ENCODE results near the gene KLF11. TPM values are rescaled to one million over a fixed set of nuclear protein-coding genes. Genes with fewer than 3 reads are reported as not detected.

KLF11 gene
- total RNA-seq, 2 experiments from 2014 or later: 26.7 to 29.6 TPM

GRCh38 chr2:10019174-10019573 lies 24.2 kb upstream of the KLF11 start:
- ATAC-seq (ENCODE audit: poor library complexity): no peak
- TF ChIP-seq CTCF (IDR thresholded peaks at IDR 0.05): no peak
- DNase-seq: no peak
- H3K27ac ChIP-seq (ENCODE audit: low read depth in 1 of 2, low read length in 2 of 2): no peak overlapping the region
- ChIA-PET POLR2A (no interaction called here), CTCF (no interaction called here)
- H3K9me3 Mint-ChIP-seq: peaks cover 10% of the 10 kb centered on the region
- peaks cover 13% of the 10 kb centered on the region for H3K27me3 Mint-ChIP-seq
- no peak overlapping the region for H3K4me3 ChIP-seq (ENCODE audit: low read length)
- H3K4me1 Mint-ChIP-seq (ENCODE audit: low read depth): no peaks in the 10 kb centered on the region
- H3K4me1 ChIP-seq (ENCODE audit: insufficient read depth, low read length): no peaks in the 10 kb centered on the region
- H3K27ac Mint-ChIP-seq: no peak overlapping the region
- H3K36me3 ChIP-seq (ENCODE audit: insufficient read depth, low read length): no peaks in the 10 kb centered on the region
- no peak overlapping the region for H3K4me3 Mint-ChIP-seq
- no peaks in the 10 kb centered on the region for H3K27me3 ChIP-seq (ENCODE audit: control insufficient read depth in 1 of 2, insufficient read depth in 2 of 2, low read length in 2 of 2)
- intact Hi-C loops (cut with DNase I, micrococcal nuclease): no loop called here
- H3K36me3 Mint-ChIP-seq (ENCODE audit: low read depth): no peaks in the 10 kb centered on the region
- peaks cover 0 to 20% of the 10 kb centered on the region in 2 experiments for H3K9me3 ChIP-seq (ENCODE audit: control insufficient read depth in 1 of 2, insufficient read depth in 1 of 2, low read length in 2 of 2)

GRCh38 chr2:10019602-10020400 lies 23.5 kb upstream of the KLF11 start:
- peaks cover 0 to 20% of the 10 kb centered on the region in 2 experiments for H3K9me3 ChIP-seq (ENCODE audit: control insufficient read depth in 1 of 2, insufficient read depth in 1 of 2, low read length in 2 of 2)
- no peaks in the 10 kb centered on the region for H3K36me3 ChIP-seq (ENCODE audit: insufficient read depth, low read length)
- H3K4me1 ChIP-seq (ENCODE audit: insufficient read depth, low read length): no peaks in the 10 kb centered on the region
- DNase-seq (no peak), ATAC-seq (ENCODE audit: poor library complexity) (no peak)
- no peak for TF ChIP-seq CTCF (IDR thresholded peaks at IDR 0.05)
- no peaks in the 10 kb centered on the region for H3K4me1 Mint-ChIP-seq (ENCODE audit: low read depth)
- peaks cover 13% of the 10 kb centered on the region for H3K27me3 Mint-ChIP-seq
- H3K9me3 Mint-ChIP-seq: peaks cover 10% of the 10 kb centered on the region
- H3K27ac ChIP-seq (ENCODE audit: low read depth in 1 of 2, low read length in 2 of 2): no peak overlapping the region
- no peak overlapping the region for H3K4me3 Mint-ChIP-seq
- no peak overlapping the region for H3K4me3 ChIP-seq (ENCODE audit: low read length)
- intact Hi-C loops (cut with DNase I, micrococcal nuclease): no loop called here
- no peak overlapping the region for H3K27ac Mint-ChIP-seq
- H3K36me3 Mint-ChIP-seq (ENCODE audit: low read depth): no peaks in the 10 kb centered on the region
- ChIA-PET CTCF (interaction anchor here (0.5 to 1.8 kb wide), 2 partner anchors 29 to 155 kb away, joined by 3 to 9 read pairs; no protein-coding TSS in a partner anchor), POLR2A (interaction anchor here (1.1 kb wide), 1 partner anchor 9 kb away, joined by 4 read pairs; no protein-coding TSS in a partner anchor)
- H3K27me3 ChIP-seq (ENCODE audit: control insufficient read depth in 1 of 2, insufficient read depth in 2 of 2, low read length in 2 of 2): no peaks in the 10 kb centered on the region

GRCh38 chr2:10022041-10022421 lies 21.3 kb upstream of the KLF11 start:
- no peak overlapping the region for H3K4me3 Mint-ChIP-seq
- Histone ChIP-seq H3K4me3 (ENCODE audit: low read length) (no peak overlapping the region), H3K4me1 (ENCODE audit: insufficient read depth, low read length) (no peaks in the 10 kb centered on the region), H3K36me3 (ENCODE audit: insufficient read depth, low read length) (no peaks in the 10 kb centered on the region), H3K27me3 (ENCODE audit: control insufficient read depth in 1 of 2, insufficient read depth in 2 of 2, low read length in 2 of 2) (no peaks in the 10 kb centered on the region), H3K27ac (ENCODE audit: low read depth in 1 of 2, low read length in 2 of 2) (no peak overlapping the region), H3K9me3 (ENCODE audit: control insufficient read depth in 1 of 2, insufficient read depth in 1 of 2, low read length in 2 of 2) (peaks cover 0 to 6% of the 10 kb centered on the region in 2 experiments)
- intact Hi-C loops (cut with DNase I, micrococcal nuclease): no loop called here
- CTCF ChIA-PET: no interaction called here
- H3K4me1 Mint-ChIP-seq (ENCODE audit: low read depth): no peaks in the 10 kb centered on the region
- DNase-seq (no peak), ATAC-seq (ENCODE audit: poor library complexity) (no peak)
- no peak for TF ChIP-seq CTCF (IDR thresholded peaks at IDR 0.05)
- peaks cover 7% of the 10 kb centered on the region for H3K9me3 Mint-ChIP-seq
- no peak overlapping the region for H3K27ac Mint-ChIP-seq
- H3K36me3 Mint-ChIP-seq (ENCODE audit: low read depth): no peaks in the 10 kb centered on the region
- peaks cover 13% of the 10 kb centered on the region for H3K27me3 Mint-ChIP-seq
- POLR2A ChIA-PET: no interaction called here

Data from CD4-positive, alpha-beta T cell (primary cell).